Measurements from ENCODE around the gene CMPK1.
"Not testable (repeated sequence)": the region's sequence is repeated elsewhere in the genome, so short reads cannot be mapped to it uniquely, and the experiment has no call there.

Gene CMPK1

GRCh38 chr1:47333578-47333921, at the start of gene CMPK1:
Gene CMPK1 (plus strand): TSS chr1:47333790. CDS start chr1:47333946, 156 bp downstream.
- in situ Hi-C loops (cut with MboI; ENCODE audit: low sequenced_read_pairs) = no loop called here

- in situ Hi-C loops (cut with MboI; ENCODE audit: low sequenced_read_pairs) = not testable (repeated sequence)
These were observed 45.5 kb upstream of the CMPK1 start for GRCh38 chr1:47288116-47288515.

- in situ Hi-C loops (cut with MboI; ENCODE audit: low sequenced_read_pairs) = not testable (repeated sequence)
These were observed 38.7 kb upstream of the CMPK1 start for GRCh38 chr1:47294863-47295262.

- in situ Hi-C loops (cut with MboI; ENCODE audit: low sequenced_read_pairs) = no loop called here
These were observed 38.0 kb upstream of the CMPK1 start for GRCh38 chr1:47295579-47295978.

- in situ Hi-C loops (cut with MboI; ENCODE audit: low sequenced_read_pairs) = no loop called here
These were observed 35.4 kb upstream of the CMPK1 start for GRCh38 chr1:47298025-47298699.

GRCh38 chr1:47302472-47302871, 31.1 kb upstream of the CMPK1 start:
- in situ Hi-C loops (cut with MboI; ENCODE audit: low sequenced_read_pairs) = no loop called here

- in situ Hi-C loops (cut with MboI; ENCODE audit: low sequenced_read_pairs) = no loop called here
These were observed 24.2 kb upstream of the CMPK1 start for GRCh38 chr1:47309427-47309826.

GRCh38 chr1:47313915-47314664, 19.5 kb upstream of the CMPK1 start, which contains the start of gene STIL:
Gene STIL (minus strand): TSS chr1:47314147. CDS start chr1:47310319, 3,828 bp downstream.
- in situ Hi-C loops (cut with MboI; ENCODE audit: low sequenced_read_pairs) = no loop called here

GRCh38 chr1:47317841-47318240, 15.7 kb upstream of the CMPK1 start:
- in situ Hi-C loops (cut with MboI; ENCODE audit: low sequenced_read_pairs) = no loop called here

- in situ Hi-C loops (cut with MboI; ENCODE audit: low sequenced_read_pairs) = not testable (repeated sequence)
These were observed 13.6 kb upstream of the CMPK1 start for GRCh38 chr1:47319968-47320367.

GRCh38 chr1:47323599-47324031, 10.0 kb upstream of the CMPK1 start:
- in situ Hi-C loops (cut with MboI; ENCODE audit: low sequenced_read_pairs) = no loop called here

GRCh38 chr1:47324682-47325081, 8.9 kb upstream of the CMPK1 start:
- in situ Hi-C loops (cut with MboI; ENCODE audit: low sequenced_read_pairs) = no loop called here

- in situ Hi-C loops (cut with MboI; ENCODE audit: low sequenced_read_pairs) = no loop called here
These were observed 8.1 kb upstream of the CMPK1 start for GRCh38 chr1:47325528-47325927.

- in situ Hi-C loops (cut with MboI; ENCODE audit: low sequenced_read_pairs) = no loop called here
These were observed 7.3 kb upstream of the CMPK1 start for GRCh38 chr1:47326271-47326670.

- in situ Hi-C loops (cut with MboI; ENCODE audit: low sequenced_read_pairs) = no loop called here
These were observed 4.6 kb upstream of the CMPK1 start for GRCh38 chr1:47328992-47329391.

- in situ Hi-C loops (cut with MboI; ENCODE audit: low sequenced_read_pairs) = no loop called here
These were observed 3.4 kb upstream of the CMPK1 start for GRCh38 chr1:47330212-47330611.

- in situ Hi-C loops (cut with MboI; ENCODE audit: low sequenced_read_pairs) = no loop called here
These were observed 1.7 kb upstream of the CMPK1 start for GRCh38 chr1:47331875-47332274.

- in situ Hi-C loops (cut with MboI; ENCODE audit: low sequenced_read_pairs) = no loop called here
These were observed 612 bp upstream of the CMPK1 start for GRCh38 chr1:47332779-47333577.

GRCh38 chr1:47333922-47334764, 553 bp downstream of the CMPK1 start:
- in situ Hi-C loops (cut with MboI; ENCODE audit: low sequenced_read_pairs) = no loop called here

GRCh38 chr1:47334765-47335435, 1.3 kb downstream of the CMPK1 start:
- in situ Hi-C loops (cut with MboI; ENCODE audit: low sequenced_read_pairs) = no loop called here
